Medulla oblongata (tissue), 1 donor: Measurements from ENCODE around the gene MRPL19.
"Not testable (repeated sequence)": the region's sequence is repeated elsewhere in the genome, so short reads cannot be mapped to it uniquely, and the experiment has no call there.

Experiments
- DNase-seq: peaks from one replicate; pipeline ENCODE4 v3.0.0-alpha.2; 2015; ENCODE audit errors: extremely low spot score

MRPL19 gene

DNA sequence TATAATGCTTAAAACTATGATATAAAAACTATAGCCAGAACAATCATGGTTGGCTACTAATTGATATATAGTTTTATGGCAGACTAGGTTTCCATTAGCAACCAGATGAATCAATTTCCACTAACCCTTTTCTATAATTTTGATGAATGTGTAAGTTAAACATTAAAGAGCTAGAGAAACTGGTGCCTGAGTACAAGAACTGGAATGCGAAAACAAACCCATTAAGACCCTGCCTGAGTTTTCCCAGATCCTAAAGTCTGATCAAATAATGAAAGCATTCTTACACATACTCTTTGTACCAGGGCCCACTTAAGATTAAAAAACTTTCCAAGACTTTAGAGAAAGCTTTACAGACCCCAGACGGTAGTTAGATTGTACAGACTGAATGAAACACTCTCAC, 21.3 kb downstream of the MRPL19 start:
- no peak for DNase-seq

DNA sequence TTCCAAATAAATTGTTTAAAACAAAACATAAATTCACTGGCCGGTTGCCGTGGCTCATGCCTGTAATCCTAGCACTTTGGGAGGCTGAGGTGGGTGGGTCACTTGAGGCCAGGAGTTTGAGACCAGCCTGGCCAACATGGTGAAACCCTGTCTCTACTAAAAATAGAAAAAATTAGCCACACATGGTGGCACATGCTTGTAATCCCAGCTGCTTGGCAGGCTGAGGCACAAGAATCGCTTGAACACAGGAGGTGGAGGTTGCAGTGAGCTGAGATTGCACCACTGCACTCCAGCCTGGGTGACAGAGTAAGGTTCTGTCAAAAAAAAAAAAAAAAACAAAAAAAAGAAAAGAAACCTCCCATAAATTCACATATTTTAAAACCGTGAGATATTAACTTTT, 28.8 kb downstream of the MRPL19 start:
- DNase-seq = not testable (repeated sequence)

DNA sequence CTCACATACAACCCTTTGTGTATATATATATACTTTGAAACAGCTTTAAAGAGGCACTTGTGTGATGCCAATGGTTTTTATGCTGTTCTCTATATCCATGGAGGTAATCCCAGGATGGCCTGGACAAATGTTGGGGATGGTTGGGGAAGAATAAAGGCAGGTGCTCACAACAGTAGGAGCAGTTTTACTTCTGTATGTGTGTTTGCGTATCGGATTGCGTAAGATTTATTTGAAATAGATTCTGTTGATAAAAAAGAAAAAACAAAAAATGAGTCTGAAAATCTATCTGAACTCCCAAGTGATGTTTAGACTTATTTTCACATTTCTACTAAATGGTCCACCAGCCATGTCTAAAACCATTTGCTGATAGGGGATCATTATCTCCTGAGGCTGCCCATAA, 29.3 kb downstream of the MRPL19 start:
- no peak for DNase-seq

DNA sequence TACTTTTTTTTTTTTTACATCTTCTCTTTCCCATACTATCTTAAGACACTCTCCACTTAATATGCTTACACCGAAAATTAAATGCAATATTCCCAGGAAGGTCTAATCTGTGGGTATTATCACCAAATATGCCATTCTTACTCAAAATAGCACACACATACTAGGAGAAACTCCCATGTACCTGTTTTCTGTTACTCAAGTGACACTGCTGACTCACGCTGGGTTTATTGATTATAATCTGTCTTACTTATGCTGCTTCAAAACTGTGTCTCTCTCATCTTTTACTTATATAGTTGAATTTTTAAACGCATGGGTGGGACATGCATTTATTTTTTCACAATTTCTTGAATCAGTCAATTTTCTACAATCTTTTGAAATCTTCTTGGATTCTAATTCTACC, 29.9 kb downstream of the MRPL19 start:
- DNase-seq = no peak

DNA sequence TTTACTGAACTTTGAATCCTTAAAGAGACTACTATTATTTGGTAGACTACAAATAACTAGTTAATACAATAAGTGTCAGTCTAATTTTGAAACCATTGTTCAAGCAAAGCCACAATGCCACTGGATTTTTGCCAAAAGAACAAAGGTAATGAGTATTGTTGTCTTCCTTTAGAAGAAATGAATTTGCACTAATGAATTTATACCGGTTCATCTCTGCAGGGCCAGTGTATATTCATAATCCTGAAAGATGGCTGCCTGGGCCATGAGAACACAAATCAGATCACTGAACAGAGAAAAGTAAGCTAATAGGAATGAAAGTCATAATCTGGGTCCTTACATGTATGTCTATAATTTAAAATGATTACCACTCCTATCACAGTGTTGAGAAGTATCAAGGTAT, 33.0 kb downstream of the MRPL19 start:
- no peak for DNase-seq

DNA sequence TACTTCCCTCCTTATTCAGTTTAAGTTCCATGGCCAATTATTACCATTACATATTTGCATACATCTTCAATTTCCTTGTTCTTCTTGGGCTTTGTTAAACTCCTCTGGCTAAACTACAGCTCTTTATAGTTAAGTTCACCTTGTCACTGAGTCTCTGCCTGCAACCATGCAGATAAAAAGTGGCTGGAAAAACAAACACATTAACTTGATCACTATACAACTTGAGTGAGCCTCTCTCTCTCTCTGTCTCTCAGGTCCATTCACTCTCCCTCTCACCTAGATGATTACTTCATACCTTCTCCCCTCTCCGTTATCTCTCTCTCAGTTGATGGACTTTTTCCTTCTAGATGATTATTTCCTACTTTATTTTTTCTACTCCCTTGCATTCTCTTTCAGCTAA, 33.8 kb downstream of the MRPL19 start:
- no peak for DNase-seq

DNA sequence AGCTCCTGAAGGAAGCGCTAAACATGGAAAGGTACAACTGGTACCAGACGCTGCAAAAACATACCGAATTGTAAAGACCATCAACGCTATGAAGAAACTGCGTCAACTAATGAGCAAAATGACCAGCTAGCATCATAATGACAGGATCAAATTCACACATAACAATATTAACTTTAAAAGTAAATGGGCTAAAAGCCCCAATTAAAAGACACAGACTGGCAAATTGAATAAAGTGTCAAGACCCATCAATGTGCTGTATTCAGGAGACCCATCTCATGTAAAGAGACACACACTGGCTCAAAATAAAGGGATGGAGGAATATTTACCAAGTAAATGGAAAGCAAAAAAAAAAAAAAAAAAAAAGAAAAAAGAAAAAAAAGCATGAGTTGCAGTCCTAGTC, 36.8 kb downstream of the MRPL19 start:
- not testable (repeated sequence) for DNase-seq

DNA sequence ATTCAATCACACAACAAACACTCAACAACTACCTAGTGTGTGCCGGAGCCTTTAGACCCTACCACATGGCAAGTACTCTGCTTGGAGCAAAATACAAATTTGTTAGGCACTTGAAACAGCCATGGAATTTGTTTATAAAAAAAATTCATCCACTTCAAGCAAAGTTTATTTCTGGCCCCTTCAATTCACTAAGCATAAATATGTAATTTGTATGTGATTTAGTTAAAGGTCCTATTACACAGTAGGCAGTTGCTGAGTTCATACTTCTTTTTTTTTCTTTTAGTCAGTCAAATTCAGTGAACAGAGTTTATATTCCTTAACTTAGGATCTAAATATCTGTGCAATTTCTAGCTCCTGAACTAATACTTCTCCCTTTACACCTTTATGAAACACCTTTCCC, 41.6 kb downstream of the MRPL19 start:
- no peak for DNase-seq

DNA sequence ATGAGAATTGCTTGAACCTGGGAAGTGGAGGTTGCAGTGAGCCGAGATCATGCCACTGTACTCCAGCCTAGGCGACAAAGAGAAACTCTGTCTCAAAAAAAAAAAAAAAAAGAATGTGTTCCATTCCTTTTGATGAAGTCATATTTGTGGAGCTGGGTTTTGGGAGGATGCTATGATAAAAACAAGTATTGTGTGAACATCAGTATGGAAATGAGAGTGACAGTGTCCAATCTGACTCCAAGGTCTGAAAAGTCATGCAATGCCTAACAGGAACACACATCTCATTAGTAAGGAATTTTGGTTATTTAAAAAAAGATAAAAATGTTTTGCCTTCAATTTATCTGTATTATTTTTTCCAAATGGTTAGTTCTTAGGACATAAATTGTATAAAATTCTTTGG, 52.3 kb downstream of the MRPL19 start:
- no peak for DNase-seq

DNA sequence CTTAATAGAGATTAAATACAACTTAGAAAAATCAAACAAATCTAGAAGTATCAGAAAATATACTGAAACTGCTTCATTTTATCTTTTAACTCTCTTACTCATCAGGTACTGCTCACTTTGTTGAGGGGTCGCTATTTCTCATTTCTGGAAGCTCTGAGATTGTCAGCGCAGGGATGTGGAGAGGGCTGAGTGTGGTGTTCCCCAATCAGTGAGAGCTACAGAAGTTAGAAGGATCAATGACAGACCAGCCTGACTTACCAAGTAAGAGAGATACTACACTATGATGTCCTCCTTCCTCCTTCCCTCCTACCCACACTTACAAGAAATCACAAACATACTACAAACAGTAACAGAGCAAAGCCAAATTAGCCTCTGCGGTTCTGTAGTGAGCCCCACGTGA, 56.0 kb downstream of the MRPL19 start:
- DNase-seq = no peak

DNA sequence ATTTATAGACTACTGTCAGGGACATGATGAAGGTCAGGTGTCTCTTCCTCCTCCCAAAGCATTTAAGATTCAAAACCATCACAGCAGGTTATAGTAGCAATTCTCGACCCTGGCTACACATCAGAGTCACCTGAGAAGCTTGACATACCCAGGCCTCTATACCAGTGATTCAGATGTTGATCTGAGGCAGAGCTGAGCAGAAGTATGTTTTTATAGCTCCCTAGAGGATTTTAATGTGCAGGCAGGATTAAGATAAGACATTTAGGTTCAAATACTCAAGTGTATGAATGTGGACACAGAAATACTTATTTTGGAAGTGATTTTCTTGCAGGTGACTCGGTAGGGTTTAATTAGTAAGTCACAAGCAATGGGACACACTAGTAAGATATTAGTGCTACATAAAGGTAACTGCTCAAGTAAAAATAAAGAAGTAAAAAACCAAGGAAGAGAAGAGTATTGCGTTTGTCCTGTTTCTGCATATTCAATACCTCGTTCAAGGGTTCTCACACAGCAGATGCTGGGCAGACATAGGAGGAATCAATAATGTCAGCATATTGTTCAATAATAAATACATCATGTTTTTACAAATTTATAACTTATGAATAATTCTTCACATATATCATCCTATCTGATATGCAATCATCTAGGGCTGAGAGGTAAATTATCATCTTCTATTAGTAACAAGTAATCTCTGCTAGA, 57.2 kb downstream of the MRPL19 start:
- DNase-seq = no peak

DNA sequence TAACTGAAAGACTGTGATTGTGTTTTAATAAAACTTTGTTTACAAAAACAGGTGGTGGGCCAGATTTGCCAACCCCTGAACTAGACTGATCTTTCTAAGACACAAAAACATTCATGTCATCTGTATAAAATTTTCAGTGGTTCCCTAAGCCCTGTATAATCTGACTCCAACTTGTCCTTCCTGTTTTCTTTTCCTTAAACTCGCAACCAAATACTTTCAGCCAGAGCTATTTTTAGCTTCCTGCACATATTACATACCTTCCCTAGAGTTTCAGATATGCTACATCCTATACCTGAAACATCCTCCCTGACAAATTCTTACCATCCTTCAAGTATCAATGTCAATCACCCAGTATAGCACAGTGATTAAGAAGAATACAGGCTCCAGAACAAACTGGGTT, 59.3 kb downstream of the MRPL19 start:
- DNase-seq = no peak

DNA sequence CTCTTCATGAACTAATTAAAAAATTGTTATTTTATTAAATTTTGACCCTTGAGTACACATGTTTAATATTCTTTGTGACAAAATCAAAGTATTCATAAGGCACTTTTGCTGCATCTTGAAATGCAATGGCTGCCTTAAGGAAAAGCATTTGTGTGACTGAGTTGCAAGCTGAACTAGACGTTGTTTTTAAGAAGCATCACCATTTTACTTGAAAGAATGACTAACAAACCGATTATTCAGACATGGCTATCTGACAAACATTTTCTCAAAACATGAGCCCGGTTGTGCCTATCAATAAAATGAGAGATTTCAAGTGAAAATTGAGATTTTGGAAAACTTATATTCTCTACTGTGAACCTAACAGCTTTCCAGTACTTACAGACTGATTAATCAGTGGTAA, 61.3 kb downstream of the MRPL19 start:
- no peak for DNase-seq

DNA sequence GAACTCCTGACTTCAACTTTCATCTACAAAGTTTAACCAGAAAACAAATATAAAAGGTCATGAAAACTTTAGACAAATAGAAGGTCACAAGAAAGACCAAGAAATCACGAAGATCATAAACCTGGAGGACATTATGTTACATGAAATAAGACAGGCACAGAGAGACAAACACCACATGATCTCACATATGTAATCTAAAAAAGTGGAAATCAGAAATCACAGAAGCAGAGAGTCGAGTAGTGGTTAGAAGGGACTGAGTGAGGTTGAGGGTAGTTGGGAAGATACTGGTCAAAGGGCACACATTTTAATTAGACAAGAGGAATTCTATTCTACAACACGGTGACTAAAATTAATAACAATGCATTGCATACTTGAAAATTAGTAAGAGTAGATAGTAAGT, 62.7 kb downstream of the MRPL19 start:
- peak; percentile 13 for DNase-seq

DNA sequence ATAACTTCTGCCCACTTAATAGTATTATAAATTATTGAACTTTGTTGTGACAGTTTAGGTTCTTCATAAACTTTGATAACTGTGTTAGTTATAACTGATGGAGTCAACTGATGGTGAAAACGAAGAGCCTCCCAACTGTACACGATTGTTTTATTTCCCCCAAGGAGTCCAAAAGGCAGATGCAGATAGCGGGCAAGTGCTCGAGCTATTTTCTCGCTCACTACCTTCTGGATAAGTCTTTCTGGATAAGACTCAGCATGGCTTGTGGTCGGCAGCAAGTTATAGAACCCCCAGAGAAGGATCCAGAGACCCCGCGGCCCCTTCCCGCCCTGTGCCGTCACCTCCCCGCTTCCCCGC, 63.6 kb downstream of the MRPL19 start:
- DNase-seq = peak; percentile 34

DNA sequence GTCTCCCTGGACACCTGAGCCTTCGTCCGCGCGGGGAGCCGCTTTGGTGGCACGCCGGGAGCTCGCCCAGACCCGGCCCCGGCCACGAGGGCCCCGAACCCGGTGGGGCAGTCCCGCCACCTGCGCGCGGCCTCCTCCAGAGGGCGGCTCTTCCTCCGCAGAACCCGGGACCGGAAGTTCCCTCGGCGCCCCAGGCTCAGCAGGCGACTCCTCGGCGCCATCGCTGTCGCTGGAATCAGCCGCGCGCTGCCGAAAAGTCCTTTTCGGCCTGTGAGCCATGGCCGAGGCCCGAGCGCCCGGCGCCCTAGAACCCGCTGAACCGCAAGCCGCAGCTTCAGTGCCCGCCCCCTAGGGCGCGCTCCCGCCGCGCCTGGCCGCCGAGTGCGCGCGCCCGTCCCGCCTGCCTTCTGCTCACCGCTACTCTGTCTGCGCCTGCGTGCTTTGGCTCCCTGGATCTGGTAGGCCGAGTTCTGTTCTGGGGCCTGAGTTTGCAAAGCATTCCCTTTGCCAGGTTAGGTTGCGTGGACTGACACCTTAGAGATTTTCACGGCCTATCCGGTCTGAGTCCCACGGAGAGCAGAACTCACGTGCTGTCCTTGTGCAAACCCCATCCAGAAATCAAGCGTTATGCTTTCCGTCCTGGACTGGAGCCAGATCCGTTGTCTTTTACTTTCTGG, 64.1 kb downstream of the MRPL19 start, which contains the start of gene GCFC2:
GCFC2 (minus strand) TSS at position 339 of the 677 bp plus-strand sequence; CDS start at position 279, 60 bp downstream.
- DNase-seq = peak; percentile 92

DNA sequence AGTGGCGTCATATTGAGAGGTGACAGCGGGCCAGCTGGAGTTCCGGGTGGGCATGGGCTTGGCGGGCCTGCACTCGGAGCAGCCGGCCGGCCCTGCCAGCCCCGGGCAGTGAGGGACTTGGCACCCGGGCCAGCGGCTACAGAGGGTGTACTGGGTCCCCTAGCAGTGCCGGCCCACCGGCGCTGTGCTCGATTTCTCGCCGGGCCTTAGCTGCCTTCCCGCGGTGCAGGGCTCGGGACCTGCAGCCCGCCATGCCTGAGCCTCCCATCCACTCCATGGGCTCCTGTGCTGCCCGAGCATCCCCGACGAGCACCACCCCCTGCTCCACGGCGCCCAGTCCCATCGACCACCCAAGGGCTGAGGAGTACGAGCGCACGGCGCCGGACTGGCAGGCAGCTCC, 65.0 kb downstream of the MRPL19 start:
- not testable (repeated sequence) for DNase-seq

DNA sequence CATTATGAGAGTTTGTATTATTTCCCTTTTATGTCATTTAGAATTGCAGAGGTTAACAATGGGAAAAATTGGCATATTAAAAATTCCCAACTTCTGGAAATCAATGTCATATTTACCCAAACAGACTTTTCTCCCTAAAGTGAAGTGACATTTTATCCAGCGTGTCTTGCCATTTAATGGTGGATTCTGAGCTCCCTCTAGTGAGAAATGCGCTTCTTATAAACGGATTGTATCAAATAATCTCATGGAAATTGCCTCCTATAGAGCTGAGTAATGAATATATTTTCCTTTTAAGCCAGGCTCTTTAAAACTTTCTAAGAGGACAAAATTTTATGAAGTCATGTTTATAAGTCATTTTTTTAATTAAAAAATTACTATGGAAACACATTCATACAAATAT, 69.8 kb downstream of the MRPL19 start:
- peak; percentile 46 for DNase-seq

DNA sequence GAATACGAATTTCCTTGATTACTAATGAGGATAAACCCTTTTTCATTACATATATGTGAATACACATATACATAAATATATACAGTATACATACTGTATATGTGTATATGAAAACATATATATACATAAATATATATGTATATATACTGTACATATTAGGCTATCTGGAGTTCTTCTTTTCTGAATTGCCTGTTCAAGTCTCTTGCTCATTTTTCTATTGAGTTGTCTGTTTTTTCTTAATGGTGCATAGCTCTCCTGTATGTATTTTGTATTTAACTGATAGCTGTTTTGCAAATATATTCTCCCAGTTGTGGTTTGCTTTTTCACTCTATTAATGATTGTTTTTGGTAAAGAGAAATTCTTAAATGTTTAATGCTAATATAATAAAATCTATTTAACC, 73.0 kb downstream of the MRPL19 start:
- no peak for DNase-seq

DNA sequence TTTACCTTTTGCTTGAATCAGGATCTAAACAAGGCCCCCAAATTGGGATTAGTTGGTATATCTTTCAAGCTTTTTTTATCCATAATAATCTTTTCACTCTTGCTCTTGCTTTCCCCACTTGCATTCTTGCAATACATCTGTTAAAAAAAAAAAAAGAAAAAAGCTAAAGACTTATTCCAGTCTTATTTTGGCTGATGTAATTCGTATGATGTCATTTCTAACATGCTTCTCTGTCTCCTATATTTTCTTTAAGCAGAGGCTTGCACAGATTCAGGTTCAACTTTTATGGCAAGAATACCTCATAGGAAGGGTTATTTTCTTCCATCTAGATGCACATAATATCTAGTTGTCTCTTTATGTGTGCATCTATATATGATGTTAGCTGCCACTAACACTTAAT, 73.9 kb downstream of the MRPL19 start:
- DNase-seq = no peak

DNA sequence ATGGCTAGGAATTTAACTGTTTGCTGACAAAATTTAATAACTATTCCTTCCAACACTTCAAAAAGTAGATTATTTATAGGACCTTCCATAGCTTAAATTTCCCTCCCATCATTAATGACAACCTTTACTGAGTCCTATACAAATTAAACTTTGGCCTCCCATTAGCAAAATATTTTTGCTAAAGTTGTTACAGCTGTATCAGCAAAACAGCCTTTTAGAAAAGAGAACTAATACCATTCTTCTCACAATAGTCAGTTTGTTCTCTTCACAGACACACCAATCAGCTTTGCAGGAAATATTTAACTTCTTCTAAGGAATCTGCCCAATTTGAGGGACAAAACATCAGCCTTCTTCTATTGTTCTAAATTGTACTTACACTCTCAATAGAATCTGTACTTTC, 76.1 kb downstream of the MRPL19 start:
- no peak for DNase-seq

DNA sequence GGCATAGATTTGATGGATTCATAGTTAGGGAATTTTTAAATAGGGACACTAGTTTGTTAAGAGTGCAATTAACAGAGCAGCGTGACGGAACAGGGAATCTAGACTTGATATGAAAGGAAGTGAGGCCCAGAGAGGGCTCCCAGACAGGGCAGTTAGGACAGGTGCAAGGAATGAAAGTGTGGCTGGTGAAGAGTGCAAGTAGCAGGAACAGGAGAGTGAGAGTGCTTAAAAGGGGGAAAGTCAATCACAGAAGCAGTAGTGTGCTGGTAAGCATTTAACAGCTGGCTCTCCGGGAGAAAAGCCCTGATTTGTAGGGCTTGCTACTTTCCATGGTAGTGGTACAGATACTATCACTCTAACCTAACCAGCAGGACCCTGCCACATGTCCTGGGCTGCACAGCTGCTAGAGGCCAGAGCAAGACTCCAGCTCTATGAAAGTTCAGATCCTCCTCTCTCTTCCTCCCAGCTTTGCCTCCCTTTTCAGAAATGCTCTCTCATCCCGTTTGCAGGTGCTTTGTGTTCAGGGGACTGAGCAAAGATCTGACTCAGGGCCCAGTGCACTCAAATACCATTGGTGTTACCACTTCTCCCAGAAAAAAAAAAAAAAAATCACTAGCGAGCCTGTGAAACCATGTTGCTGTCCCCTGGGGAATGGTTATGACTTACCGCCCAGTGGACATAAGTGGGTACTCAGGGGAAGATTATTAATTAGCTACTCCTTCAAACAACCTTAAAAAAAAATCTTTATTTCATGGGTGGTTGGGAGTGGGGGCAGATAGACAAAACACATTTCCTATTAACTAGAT, 82.2 kb downstream of the MRPL19 start:
- no peak for DNase-seq

DNA sequence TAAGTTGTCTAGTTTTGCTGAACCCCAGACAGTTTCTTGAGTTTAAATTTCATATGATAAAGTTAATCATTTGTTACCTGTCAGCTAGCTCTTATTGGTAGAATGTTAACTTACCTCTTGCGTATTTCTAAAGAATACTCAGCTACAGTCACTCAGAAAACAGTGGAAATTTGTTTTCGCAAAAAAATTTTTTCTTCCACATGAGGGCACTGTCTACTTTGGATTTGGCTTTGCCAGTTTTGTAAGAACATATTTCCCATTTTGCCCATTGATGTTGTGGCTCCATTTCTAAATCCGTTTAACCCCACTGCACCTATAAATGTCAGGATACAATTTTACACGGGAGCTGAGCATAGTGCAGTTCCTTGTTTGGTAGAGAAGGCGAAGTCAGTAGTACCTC, 83.3 kb downstream of the MRPL19 start:
- DNase-seq = peak; percentile 16
